D721Med (cell line): ENCODE results near the gene CD2BP2.

Experiments used
- DNase-seq: peaks from one replicate; pipeline ENCODE4 v3.0.0; 2011; ENCODE audit warnings: low spot score; ENCODE audit not compliant: insufficient read length
- FAIRE-seq: peaks from 2 replicates; lab custom pipeline; 2011; peaks lifted over from hg19 to GRCh38; lab: Jason Lieb, UNC
- CTCF ChIP-seq: IDR thresholded peaks from 2 replicates; pipeline ENCODE4 v1.5.1; 2012; ENCODE audit warnings: mild to moderate bottlenecking, control low read depth; ENCODE audit not compliant: insufficient read depth; ENCODE audit errors: missing control alignments

The CD2BP2 gene

GRCh38 chr16:30376461-30376902 lies 21.4 kb upstream of the CD2BP2 start:
- DNase-seq (no peak), FAIRE-seq (no peak)
- TF ChIP-seq CTCF: no peak

- no peak for TF ChIP-seq CTCF
- no peak for FAIRE-seq
- no peak for DNase-seq
Measured at GRCh38 chr16:30375864-30376263, 20.8 kb upstream of the CD2BP2 start.

GRCh38 chr16:30374538-30374937 lies 19.4 kb upstream of the CD2BP2 start, which contains the start of gene MYL11:
TSS of gene MYL11 (plus strand) at chr16:30374802. CDS start at chr16:30374858, 56 bp downstream.
- DNase-seq (no peak), FAIRE-seq (no peak)
- no peak for TF ChIP-seq CTCF

GRCh38 chr16:30372725-30373124 lies 17.6 kb upstream of the CD2BP2 start:
- no peak for TF ChIP-seq CTCF
- FAIRE-seq (no peak), DNase-seq (no peak)

GRCh38 chr16:30372038-30372712 lies 17.1 kb upstream of the CD2BP2 start:
- FAIRE-seq (no peak), DNase-seq (no peak)
- TF ChIP-seq CTCF: no peak

- FAIRE-seq (no peak), DNase-seq (no peak)
- TF ChIP-seq CTCF: no peak
Measured at GRCh38 chr16:30371248-30371816, 16.2 kb upstream of the CD2BP2 start.
